K562 (cell line): ENCODE results near the gene WASF2. TPM values are rescaled to one million over a fixed set of nuclear protein-coding genes. Genes with fewer than 3 reads are reported as not detected.

Source experiments
- C11orf30 ChIP-seq: fragments of 450-650 bp; IDR thresholded peaks from 2 replicates; pipeline ENCODE4 v1.6.1; 2016; ENCODE audit warnings: low read depth, mild to moderate bottlenecking
- CHD7 ChIP-seq: fragments of 200-600 bp; sonication (generic); IDR thresholded peaks from one replicate; pipeline ENCODE4 v1.6.1; 2012; ENCODE audit warnings: mild to moderate bottlenecking, low read depth, low read length, inconsistent platforms
- DACH1 ChIP-seq: fragments of 450-650 bp; IDR thresholded peaks from 2 replicates; pipeline ENCODE4 v1.6.1; 2018; ENCODE audit not compliant: partially characterized antibody
- KLF16 ChIP-seq: IDR thresholded peaks from 2 replicates; pipeline ENCODE4 v1.6.1; 2016; ENCODE audit warnings: antibody characterized with exemption
- OTX1 ChIP-seq: fragments of 450-650 bp; formaldehyde crosslinking; IDR thresholded peaks from 2 replicates; pipeline ENCODE4 v1.4.0; 2022; ENCODE audit warnings: mild to moderate bottlenecking
- PHB ChIP-seq: fragments of 250-450 bp; sonication (Bioruptor Pico); IDR thresholded peaks from 2 replicates; pipeline ENCODE4 v1.5.0; 2021
- SETDB1 ChIP-seq: IDR thresholded peaks from one replicate; pipeline ENCODE4 v1.6.1; 2012; ENCODE audit warnings: low read length, control low read depth, inconsistent platforms
- SMARCA5 ChIP-seq: fragments of 450-650 bp; IDR thresholded peaks from 2 replicates; pipeline ENCODE4 v1.6.1; 2016
- ZNF124 ChIP-seq: sonication (generic); formaldehyde crosslinking; IDR thresholded peaks from 2 replicates; pipeline ENCODE4 v1.8.1; 2022; ENCODE audit warnings: missing genetic modification reagents
- ZNF174 ChIP-seq: fragments of 250-450 bp; sonication (Bioruptor Pico); IDR thresholded peaks from 2 replicates; pipeline ENCODE4 v1.4.0; 2020; ENCODE audit warnings: mild to moderate bottlenecking
- ZNF280A ChIP-seq: fragments of 450-650 bp; IDR thresholded peaks from 2 replicates; pipeline ENCODE4 v1.6.1; 2018; ENCODE audit warnings: mild to moderate bottlenecking, low read depth; ENCODE audit not compliant: partially characterized antibody
- ZNF41 ChIP-seq: fragments of 250-450 bp; sonication (Bioruptor Pico); conservative IDR thresholded peaks from 2 replicates; pipeline ENCODE4 v1.4.0; 2020; ENCODE audit warnings: mild to moderate bottlenecking
- polyA plus RNA-seq, 8 experiments: library from polyadenylated mRNA; depleted of rRNA in 4 of 8; stranded (reverse) in 5 of 8; unstranded in 3 of 8; fragments of >200 nt; fragmentation: Nextera tagmentation in 2 of 8; fragmentation: Illumina TruSeq in 1 of 8; extraction: Ambion mirVana in 2 of 8; extraction: Trizol in 1 of 8; gene quantifications; 2 replicates each; pipeline versions ENCODE4 v1.2.1 to v1.2.3, GENCODE V29; 2011 to 2014; ENCODE audit warnings: inconsistent platforms in 1 of 8, missing spikeins in 1 of 8
- total RNA-seq, 7 experiments: library from RNA; depleted of rRNA in 6 of 7; stranded (reverse); fragments of >200 nt in 6 of 7; fragmentation: Illumina TruSeq in 2 of 7; extraction: Trizol in 2 of 7; gene quantifications; 2 replicates each; pipeline versions ENCODE4 v1.2.1 to v1.2.3, GENCODE V29; 2011 to 2021; ENCODE audit warnings: low replicate concordance in 1 of 7
- TF ChIP-seq, protein P1 (sequence below), 2 experiments: fragments of 450-650 bp; IDR thresholded peaks; 2 replicates each; pipeline ENCODE4 v1.6.1; 2016
- TF ChIP-seq, protein P2 (sequence below), 2 experiments: fragments of 450-650 bp in 1 of 2; sonication (generic) in 1 of 2; formaldehyde crosslinking; conservative IDR thresholded peaks; 2 replicates each; pipeline versions ENCODE4 v1.4.0 to v1.8.1; 2020 to 2022; ENCODE audit warnings: mild to moderate bottlenecking in 1 of 2, missing genetic modification reagents in 1 of 2

Gene WASF2
- total and polyA plus RNA-seq, 9 of the 15 experiments (the other 6 are each of a cell fraction or from before 2014, with no cell fraction given) = 8.2 to 163 (median 31.2) TPM

GRCh38 chr1:27392096-27392777, 97.7 kb downstream of the WASF2 start, which contains the start of gene GPR3 (continued):
- TF ChIP-seq ZNF280A = no peak
- peak; percentile 44; the same call in 1 of the 2 replicates for TF ChIP-seq C11orf30
- TF ChIP-seq, protein P1, sequence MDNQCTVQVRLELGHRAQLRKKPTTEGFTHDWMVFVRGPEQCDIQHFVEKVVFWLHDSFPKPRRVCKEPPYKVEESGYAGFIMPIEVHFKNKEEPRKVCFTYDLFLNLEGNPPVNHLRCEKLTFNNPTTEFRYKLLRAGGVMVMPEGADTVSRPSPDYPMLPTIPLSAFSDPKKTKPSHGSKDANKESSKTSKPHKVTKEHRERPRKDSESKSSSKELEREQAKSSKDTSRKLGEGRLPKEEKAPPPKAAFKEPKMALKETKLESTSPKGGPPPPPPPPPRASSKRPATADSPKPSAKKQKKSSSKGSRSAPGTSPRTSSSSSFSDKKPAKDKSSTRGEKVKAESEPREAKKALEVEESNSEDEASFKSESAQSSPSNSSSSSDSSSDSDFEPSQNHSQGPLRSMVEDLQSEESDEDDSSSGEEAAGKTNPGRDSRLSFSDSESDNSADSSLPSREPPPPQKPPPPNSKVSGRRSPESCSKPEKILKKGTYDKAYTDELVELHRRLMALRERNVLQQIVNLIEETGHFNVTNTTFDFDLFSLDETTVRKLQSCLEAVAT (IDR thresholded peaks at IDR 0.05) = peak; percentile 41 to 80; a peak in 2 of 4 replicates
- TF ChIP-seq ZNF124 (CRISPR knock-in tag) = 0 out of 2 replicates have a peak, but pooled peaks have one; percentile 61
- TF ChIP-seq SETDB1 = no peak
- peak; percentile 73; the same call in 1 of the 2 replicates for TF ChIP-seq SMARCA5
- no peak for TF ChIP-seq CHD7
- TF ChIP-seq, protein P2, sequence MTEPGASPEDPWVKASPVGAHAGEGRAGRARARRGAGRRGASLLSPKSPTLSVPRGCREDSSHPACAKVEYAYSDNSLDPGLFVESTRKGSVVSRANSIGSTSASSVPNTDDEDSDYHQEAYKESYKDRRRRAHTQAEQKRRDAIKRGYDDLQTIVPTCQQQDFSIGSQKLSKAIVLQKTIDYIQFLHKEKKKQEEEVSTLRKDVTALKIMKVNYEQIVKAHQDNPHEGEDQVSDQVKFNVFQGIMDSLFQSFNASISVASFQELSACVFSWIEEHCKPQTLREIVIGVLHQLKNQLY (CRISPR knock-in tag; conservative IDR thresholded peaks at IDR 0.05) = no peak
- TF ChIP-seq KLF16 = no peak
- TF ChIP-seq PHB (CRISPR knock-in tag) = no peak
- no peak for TF ChIP-seq DACH1
- TF ChIP-seq OTX1 (CRISPR knock-in tag) = peak; percentile 91
- TF ChIP-seq ZNF41 = no peak
- no peak for TF ChIP-seq ZNF174 (CRISPR knock-in tag)
